Non-pigmented ciliary epithelial cell (primary cell): Measurements from ENCODE around the gene KRT14.
"Not testable (repeated sequence)": the region's sequence is repeated elsewhere in the genome, so short reads cannot be mapped to it uniquely, and the experiment has no call there.

Source experiments
- DNase-seq: peaks from one replicate; pipeline ENCODE4 v3.0.0-alpha.2; 2010; ENCODE audit warnings: low read depth

The KRT14 gene

DNA sequence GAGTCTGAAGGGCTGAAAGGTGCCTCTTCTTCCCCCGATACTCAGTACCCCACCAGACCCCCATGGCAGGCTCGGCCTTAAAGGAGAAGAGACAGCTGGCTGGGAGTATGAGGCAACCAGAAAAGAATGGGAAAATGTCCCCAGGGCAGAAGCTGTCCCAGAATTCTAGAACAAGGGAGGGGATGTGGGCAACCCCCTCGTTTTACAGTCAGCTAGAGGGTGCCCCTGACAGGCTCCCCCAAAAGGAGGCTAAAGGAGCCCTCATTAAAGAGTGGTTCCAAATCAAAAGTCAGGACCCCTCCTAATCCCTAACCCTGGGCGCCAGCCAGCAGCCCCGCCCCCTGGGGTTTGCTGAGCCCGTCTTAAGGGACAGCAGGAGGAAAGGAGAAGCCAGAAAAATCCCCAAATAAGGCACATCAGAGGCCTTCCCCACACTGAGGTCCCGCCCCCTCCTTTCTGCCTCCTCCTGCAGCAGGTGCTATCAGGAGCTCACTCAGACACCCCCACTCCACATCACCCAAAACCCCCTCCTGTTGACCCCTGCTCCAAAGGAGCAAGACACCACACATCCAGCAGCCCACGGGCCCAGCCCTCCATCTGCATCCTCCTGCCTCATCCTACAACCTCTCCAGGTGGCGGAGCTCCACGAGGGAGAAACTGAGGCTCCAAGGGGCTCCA, 36.6 kb upstream of the KRT14 start:
- not testable (repeated sequence) for DNase-seq

DNA sequence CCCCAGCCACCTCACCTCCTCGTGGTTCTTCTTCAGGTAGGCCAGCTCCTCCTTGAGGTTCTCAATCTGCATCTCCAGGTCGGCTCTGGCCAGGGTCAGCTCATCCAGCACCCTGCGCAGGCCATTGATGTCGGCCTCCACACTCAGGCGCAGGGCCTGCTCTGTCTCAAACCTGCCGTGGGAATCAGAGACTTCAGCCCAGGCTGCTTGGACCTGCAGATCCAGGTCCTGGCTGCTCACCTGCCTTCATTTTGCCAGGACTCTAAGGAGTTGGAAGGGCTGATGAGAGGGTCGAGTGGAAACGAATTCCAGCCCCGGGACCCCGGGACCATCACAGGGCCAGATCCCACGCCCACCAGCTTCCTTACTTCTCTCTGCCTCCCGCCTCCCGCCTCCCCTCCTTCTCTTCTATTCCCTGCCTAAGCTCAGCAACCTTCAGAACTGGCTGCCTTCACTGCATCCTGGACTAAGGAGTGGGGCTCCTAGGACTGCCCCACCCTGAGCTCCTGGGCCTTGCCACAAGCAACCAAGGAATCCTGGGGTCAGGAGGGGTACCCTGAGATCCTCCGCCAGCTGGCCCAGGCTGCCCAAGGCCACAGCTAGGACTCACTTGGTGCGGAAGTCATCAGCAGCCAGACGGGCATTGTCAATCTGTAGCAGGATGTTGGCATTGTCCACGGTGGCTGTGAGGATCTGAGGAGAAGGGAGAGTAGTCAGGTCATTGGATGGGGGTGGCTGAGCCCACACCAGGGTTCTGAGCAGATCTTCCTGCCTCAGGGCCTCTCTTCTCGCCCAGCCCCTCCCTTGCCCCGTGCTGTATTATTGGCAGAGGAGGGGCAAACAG, 35.9 kb upstream of the KRT14 start:
- DNase-seq, result not testable (repeated sequence)

DNA sequence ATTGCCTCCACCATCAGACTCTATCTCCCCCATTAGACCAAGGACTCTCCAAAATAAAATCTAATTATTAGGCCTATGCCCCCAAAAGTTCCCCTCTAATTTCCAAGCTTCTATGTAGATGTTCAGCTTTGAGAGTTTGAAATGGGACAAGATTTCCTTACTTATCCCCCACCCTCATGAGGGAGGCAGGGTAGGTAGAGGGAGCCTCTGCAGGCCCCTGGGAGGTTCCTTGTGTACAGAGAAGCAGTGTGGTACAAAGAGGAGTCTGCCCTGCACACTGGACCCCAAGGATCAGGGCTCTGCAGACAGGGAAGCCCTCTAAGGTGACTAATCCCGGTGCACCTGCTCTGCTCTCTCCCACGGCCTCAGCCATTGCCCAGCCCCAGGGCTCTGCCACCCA, 35.2 kb upstream of the KRT14 start:
- DNase-seq, result no peak

DNA sequence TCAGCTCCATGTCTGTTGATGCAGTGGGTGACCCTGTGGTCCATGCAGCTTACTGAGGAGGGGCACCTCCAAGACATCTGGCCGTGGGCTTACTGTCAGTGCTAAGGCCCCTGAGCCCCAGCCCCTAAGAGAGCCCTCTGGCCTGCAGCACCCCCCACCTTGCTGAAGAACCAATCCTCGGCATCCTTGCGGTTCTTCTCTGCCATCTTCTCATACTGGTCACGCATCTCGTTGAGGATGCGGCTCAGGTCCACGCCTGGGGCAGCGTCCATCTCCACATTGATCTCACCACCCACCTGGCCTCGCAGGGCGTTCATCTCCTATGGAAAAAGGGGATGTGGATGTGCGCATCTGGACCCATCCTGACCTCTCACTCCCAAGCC, 34.7 kb upstream of the KRT14 start:
- DNase-seq, result not testable (repeated sequence)

DNA sequence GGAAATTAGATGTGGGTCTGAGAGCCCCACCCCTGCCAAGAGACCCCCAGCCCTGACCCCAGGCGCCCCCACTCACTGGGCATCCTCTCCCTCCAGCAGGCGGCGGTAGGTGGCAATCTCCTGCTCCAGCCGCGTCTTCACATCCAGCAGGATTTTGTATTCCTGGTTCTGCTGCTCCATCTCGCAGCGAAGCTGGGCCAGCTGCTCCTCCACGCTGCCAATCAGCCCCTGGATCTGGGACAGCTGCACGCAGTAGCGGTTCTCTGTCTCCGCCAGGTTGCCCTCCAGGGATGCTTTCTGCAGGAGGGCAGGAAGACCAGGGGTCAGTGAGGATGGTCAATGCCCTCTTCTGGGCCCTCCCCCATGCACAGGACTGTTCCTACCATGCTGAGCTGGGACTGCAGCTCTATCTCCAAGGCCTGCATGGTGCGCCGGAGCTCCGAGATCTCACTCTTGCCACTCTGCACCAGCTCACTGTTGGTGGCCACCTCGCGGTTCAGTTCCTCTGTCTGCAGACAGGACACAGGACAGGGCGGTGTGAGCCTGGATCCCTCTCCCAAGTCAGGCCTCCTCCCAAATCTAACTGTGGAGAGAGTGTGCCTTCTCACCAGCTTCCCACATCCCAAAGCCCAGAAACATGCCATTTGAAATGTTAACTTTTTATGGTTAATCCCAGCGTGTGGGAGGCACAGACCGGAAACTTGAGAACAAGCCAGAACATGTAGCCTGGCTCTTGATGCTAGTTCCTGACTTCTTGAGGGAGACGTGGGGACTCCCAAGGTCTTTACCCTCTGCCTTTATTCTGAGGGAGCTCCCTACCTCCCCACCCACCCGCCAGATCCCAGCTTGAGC, 34.1 kb upstream of the KRT14 start:
- no peak for DNase-seq

DNA sequence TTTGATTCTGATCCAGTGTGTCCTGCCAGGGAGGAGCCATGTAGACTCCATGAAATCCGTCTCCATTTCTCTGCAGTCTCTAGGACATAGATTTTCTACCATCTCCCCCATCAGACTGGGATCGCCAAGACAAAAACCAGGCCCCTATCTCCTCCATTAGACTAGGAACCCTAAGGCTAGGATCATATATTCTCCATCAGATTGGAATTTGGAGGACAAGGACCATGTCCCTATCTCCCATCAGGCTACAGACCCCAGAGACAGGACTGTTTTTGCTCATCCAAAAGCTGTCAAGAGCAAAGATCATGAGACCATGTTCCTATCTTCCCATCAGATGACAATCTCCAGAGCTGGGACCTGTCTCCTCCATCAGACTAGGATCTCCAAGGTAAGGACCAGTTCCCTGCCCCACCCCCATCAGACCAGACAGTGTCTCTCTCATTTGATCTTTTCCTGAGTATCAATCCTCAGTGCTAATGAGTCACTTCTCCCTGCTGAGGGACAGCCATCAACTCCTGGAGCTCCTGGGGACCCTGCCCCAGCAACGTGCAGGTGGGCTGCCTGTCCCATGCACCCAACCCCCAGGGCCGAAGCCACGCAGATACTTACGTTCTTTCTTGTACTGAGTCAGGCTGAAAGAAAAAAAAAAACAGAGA, 33.4 kb upstream of the KRT14 start:
- DNase-seq, result not testable (repeated sequence)

DNA sequence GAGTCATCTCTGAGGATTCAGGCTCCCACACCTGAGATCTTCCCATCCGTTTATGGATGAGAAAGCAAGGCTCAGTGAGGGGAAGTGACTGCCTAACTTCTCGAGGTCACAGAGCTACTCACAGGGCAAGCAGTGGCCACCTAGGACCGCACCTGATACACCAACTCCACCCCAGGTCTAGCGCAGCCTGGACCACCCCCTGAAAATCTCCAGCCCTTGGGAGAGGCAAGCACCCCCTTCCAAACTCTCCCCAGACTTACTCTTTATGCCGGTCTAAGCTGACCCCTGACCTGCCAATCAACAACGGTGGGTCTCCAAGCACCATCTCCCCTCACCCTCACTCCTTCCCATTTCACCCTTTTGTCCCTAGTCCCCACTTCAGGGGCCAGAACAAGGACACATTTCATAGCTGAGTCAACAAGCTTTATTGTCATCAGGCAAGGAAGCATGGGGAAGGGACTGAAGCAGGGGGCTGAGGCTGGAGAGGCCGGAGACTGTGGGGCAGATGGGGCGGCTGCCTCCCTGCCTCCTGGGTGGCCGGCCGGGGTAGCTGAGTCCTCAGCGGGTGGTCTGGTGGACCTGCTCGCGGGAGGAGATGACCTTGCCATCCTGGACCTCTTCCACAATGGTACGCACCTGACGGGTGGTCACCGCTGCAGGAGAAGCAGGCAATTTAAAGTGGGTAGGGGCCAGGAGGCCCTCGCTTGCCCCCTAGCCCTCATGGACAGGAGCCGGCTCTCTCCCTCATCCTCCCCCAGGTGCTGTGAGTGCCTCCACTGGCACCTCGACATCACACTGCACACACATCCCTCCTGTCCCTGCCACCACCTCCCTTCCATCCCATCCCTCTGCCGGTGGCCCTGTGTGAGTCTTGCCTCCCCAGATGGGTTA, 32.6 kb upstream of the KRT14 start:
- no peak for DNase-seq

DNA sequence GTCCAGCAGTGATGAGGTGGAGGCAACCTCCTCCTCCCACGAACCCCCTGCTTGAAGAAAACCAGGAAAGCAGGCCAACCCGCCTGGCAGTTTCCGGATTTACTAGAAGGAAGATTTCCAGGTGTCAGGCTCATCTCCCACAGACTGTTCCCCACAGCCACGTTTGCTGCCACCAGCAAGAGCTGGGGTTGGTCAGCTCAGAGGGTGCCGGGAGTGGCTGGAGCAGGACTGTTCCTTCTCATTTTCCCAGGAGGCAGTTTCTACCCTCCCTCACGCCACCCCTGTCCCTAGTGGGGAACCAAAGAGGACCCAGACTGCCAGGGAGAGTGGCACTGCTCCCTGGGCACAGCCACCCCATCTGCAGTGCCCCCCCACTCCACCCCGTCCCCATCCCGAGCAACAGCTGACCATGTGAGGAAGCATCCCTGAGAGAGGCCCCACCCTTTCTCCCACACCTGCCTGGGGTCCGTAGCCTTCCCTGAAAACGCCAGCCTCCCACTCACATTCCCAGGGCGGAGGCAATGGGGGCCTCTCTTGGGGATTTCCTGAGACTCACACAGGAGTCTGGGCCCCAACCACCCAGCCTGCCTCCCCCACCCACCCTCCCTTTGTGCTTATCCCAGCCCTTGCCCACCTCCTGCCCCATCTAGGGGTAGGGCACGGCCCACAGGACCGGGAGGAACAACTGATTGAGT, 31.8 kb upstream of the KRT14 start:
- DNase-seq, result no peak

DNA sequence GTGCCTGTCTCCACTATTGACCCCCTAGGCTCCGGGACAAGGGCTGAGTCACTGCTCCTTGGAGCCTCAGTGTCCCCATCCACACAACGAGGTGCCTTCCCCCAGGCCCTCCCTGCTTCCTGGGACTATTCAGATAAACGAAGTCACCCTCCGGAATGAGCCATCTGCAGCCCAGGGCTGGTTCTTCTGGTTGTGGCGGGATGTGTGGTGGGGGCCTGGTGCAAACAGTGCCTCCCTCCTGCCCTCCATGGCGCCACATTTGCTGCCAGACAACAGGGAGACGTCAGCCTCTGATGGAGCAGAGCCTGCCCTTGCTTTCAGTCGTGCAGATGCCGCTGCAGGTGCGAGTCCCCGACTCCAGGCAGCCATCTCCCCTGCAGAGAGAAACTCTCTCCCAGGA, 31.0 kb upstream of the KRT14 start:
- DNase-seq, result no peak

DNA sequence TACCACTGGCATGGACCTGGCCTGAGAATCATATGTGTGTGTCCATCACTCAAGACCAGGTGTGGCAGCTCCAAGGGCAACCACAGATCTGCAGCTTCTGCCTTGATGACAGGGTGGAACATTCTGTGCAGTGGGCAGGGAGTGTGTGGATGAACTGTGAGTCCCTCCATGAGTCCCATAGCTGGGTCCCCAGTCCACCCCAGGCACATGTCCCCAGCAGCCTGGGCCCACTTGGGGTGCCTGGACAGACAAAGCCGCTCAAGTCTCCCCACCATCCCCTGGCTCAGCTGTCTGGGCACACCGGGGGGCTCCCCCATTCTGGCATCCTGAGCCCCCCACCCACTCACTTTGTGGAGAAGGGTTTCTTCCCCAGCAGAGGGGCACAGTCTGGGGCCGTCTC, 30.4 kb upstream of the KRT14 start:
- no peak for DNase-seq

DNA sequence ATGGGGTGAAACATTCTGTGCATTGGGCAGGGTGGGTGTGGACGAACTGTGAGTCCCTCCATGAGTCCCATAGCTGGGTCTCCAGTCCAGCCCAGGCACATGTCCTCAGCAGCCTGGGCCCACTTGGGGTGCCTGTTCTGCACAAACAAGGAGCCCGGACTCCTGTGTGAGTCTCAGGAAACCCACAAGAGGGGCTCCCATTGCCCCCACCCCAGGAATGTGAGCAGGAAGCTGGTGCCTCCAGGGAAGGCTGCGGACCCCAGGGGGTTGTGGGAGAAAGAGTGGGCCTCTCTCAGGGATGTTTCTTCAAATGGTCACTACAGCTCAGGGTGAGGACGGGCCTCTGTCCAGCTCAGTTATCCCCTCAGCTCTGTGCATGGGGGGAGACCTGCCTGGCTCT, 29.8 kb upstream of the KRT14 start:
- not testable (repeated sequence) for DNase-seq

DNA sequence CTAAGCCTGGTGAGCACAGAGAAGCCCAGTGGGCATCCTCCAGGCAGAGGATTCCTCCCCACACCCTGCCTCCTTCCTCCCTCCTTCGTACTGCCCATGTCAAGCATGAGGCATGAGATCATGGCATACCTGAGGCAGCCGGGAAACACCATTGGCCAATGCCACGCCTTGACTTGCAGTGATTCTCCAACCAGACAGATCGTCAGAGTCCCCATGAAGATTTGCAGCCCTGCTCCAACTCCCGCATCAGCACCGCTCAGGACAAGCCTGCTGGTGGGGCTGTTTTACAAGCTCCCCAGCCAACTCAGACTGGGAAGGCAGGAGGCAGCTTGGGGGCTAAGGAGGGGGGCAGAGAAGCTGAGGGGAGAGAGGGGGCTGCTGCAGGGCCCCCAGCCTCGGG, 28.8 kb upstream of the KRT14 start:
- DNase-seq, result no peak

DNA sequence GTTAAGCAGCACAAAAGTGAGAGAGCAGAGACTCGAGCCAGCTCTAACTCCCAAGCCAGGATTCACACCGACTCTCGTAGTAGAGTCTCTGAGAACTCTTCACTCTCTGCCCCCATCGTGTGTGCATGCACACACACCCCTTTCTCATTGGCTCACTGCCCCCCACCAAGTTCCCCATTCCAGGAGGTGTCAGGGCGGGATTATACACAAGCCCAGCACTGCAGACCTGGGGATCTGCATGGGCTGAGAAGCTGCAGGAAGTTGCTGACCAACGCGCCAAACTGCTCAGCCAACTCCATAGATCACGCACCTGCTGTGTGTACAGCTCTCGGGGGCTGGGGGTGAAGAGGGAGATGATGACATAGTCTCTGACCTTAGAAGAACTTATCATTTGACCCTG, 28.1 kb upstream of the KRT14 start:
- DNase-seq, result not testable (repeated sequence)

DNA sequence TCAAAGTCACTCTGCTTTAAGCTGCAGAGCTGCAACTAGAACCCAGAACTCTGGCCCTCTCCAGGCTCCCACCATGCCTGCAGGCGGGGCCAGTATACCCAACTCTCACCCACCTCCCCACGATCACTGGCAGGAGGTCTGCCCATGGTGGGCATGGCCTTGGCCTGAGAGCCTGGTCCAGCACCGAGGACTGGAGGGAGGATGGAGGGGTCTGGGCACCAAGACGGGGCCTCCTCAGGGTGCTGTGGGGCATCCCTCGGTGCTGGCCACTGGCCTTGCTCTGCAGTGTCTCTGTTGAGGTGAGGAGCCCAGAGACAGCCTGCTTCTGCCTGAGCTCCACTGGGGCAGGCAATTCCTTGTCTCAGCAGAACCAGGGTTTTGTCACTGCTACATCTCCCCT, 27.4 kb upstream of the KRT14 start:
- DNase-seq, result no peak

DNA sequence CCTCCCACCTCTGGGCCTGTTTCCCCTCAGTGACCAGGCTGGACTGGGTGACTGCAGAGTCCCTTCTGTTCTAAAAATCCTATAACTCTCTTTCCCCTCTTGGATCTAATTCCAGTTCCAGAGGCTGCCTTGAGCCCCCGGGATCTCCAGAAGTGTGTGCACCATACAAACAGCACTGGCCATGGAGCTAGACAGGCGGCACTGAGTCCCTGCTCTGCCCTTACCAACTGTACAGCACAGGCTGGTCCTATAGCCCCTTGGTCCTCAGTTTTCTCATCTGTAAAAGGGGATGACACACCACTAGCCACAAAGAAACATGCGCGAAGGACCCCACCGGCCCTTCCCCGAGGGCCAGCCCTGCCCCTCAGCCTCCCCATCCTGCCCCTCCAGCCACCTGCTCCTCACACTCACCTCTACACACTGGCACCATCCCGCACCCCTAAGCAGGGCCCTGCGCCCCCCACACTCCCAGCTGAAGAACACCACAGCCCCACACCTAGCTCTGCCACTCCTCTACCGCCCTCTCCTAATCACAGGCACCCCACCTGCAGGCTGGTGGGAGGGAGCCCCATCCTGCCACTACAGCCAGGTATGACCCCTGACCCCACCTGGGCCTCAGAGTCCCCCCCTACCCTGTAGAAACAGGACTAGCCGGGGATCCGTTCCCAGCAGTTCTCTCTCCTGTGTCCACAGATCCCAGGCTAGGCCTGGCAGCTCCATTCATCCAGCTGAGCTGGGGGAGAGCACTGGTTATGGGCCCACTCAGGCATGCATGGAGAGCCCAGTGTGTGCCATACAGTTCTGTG, 26.8 kb upstream of the KRT14 start:
- DNase-seq, result no peak

DNA sequence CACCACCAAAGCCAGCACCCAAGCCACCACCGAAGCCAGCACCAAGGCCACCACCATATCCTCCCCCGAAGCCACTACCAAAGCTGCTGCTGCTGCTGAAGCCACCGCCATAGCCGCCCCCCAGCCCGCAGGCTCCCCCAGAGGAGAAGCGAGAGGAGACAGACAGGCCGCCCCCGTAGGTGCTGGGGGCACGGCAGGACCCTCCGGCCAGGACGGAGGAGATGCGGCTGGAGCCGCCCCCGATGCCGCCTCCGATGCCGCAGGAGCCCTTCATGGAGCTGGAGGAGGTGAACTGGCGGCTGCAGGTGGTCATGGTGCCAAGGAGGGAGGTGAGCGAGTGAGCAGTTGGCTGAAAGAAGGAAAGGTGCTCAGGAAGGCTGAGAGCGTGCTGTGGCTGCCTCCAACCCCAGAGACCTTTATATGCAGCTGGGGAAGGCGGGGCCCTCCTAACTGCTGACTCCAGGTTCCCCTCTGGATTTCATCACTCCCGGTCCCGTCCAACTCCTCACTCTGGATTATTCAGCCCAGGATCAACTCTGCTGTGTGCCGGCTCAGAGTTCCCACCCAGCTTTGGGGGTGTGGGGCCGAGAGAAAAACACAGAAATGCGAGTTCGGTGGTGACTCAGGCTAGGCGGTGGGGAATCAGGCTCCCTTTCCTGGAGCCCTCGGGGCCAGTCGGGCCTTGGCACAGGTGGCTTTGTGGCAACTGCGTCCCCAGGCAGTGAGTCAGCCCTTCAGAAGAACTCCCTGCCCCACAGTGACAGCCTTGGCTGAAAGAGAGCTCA, 25.9 kb upstream of the KRT14 start, which contains the start of gene KRT16:
KRT16 (minus strand) TSS at position 392 of the 785 bp plus-strand sequence; CDS start at position 313, 79 bp downstream.
- DNase-seq, result not testable (repeated sequence)

DNA sequence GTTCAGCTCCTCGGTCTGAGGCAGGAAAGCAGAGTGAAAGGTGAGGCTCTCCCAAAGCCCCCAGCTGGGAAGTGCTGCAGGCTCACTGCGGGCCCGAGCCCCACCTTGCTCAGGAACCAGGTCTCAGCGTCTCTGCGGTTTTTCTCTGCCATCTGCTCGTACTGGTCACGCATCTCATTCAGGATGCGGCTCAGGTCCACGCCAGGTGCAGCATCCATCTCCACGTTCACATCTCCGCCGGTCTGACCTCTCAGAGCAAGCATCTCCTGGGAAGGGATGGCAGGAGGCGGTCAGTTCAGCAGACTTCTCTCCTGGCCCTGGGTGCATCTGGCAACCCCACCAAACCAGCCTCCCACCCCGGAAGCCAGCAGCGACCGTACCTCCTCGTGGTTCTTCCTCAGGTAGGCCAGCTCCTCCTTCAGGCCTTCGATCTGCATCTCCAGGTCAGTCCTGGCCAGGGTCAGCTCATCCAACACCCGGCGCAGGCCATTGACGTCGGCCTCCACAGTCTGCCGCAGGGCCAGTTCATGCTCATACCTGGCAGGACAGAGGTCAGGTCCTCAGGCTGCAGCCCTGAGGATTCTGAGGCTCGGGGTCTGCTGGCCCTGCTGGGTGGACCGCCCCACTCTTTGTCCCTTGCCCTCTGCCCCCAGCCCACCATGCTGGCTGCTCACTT, 24.4 kb upstream of the KRT14 start:
- no peak for DNase-seq

DNA sequence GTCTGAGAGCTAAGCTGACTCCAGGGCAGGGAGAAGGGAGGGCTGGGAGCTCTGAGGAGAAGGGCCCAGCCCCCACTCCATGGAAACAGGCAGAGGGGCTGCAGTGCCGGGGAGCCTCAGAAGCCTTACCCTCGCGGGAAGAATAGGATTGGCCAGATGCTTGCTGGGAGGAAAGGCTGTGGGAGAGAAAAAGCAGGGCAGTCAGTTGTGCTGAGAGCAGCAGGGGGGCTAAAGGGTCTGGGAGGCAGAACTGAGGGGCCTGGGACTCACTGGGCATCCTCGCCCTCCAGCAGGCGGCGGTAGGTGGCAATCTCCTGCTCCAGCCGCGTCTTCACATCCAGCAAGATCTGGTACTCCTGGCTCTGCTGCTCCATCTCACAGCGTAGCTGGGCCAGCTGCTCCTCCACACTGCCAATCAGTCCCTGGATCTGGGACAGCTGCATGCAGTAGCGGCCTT, 23.4 kb upstream of the KRT14 start:
- not testable (repeated sequence) for DNase-seq
